GM12878 (cell line): ENCODE data around the gene UNCX. TPM values are rescaled to one million over a fixed set of nuclear protein-coding genes. Genes with fewer than 3 reads are reported as not detected.

ENCODE experiments used
- ATAC-seq: fragments of 200-7000 bp; cut with Tn5 transposase; 3 replicates; pipeline ENCODE4 v1.9.1; 2020; ENCODE audit warnings: mild to moderate bottlenecking, moderate library complexity
- BruUV-seq: library from RNA; stranded (reverse); fragments of 400-500 nt; replicated peaks from 2 replicates; lab custom pipeline; 2021; lab: Mats Ljungman, UMichigan
- CTCF ChIA-PET: fragments of 300-600 bp; sonication (Branson Sonifier 250); formaldehyde crosslinking; extraction: SDS; loops from one replicate; lab custom pipeline; 2021; ENCODE audit warnings: inconsistent platforms; lab: Yijun Ruan, JAX
- POLR2A ChIA-PET: fragments of 350-600 bp; formaldehyde crosslinking; extraction: SDS; loops from one replicate; lab custom pipeline; 2021; ENCODE audit warnings: inconsistent platforms; lab: Charles Lee
- RAD21 ChIA-PET: fragments of 300-600 bp; sonication (Branson Sonifier 250); formaldehyde crosslinking; loops from one replicate; lab custom pipeline; 2023; ENCODE audit warnings: antibody characterized with exemption; ENCODE audit not compliant: unreplicated experiment; lab: Charles Lee
- SMC1A ChIA-PET: fragments of 300-600 bp; sonication (Branson Sonifier 250); formaldehyde crosslinking; loops from one replicate; lab custom pipeline; 2023; ENCODE audit not compliant: unreplicated experiment, uncharacterized antibody; lab: Charles Lee
- DNase-seq: peaks from one replicate; pipeline ENCODE4 v3.0.0-alpha.2; 2011; ENCODE audit warnings: low read depth, low spot score
- FAIRE-seq: peaks from 3 replicates; lab custom pipeline; 2011; peaks lifted over from hg19 to GRCh38; lab: Jason Lieb, UNC
- H2AFZ ChIP-seq: 2 replicates; pipeline ENCODE4 v1.6.0; 2011; ENCODE audit warnings: low read depth, low read length, control low read depth; ENCODE audit not compliant: control insufficient read depth
- H3K27ac ChIP-seq: 2 replicates; pipeline ENCODE4 v1.5.1; 2011; ENCODE audit warnings: control low read depth; ENCODE audit not compliant: control insufficient read depth, insufficient read depth
- H3K27me3 ChIP-seq, 2 experiments: replicated peaks in 1 of 2; 2 replicates each; pipeline versions ENCODE4 v1.6.0 to v1.6.1; 2011; ENCODE audit warnings: low read length in 1 of 2; ENCODE audit not compliant: control insufficient read depth in 2 of 2, insufficient read depth in 2 of 2
- H3K36me3 ChIP-seq, 2 experiments: 2 replicates each; pipeline ENCODE4 v1.5.1; 2011; ENCODE audit warnings: low read length in 1 of 2; ENCODE audit not compliant: control insufficient read depth in 2 of 2, insufficient read depth in 2 of 2
- H3K4me1 ChIP-seq: 2 replicates; pipeline ENCODE4 v1.6.1; 2011; ENCODE audit warnings: mild to moderate bottlenecking, low read length, moderate library complexity, mixed read lengths; ENCODE audit not compliant: control insufficient read depth, insufficient read depth
- H3K4me2 ChIP-seq: 2 replicates; pipeline ENCODE4 v1.6.0; 2011; ENCODE audit warnings: control low read depth; ENCODE audit not compliant: control insufficient read depth, insufficient read depth
- H3K4me3 ChIP-seq: fragments of 200-600 bp; sonication (generic); 2 replicates; pipeline ENCODE4 v1.5.1; 2016
- H3K79me2 ChIP-seq: 2 replicates; pipeline ENCODE4 v1.6.0; 2011; ENCODE audit warnings: low read length; ENCODE audit not compliant: control insufficient read depth, insufficient read depth
- H3K9ac ChIP-seq: 2 replicates; pipeline ENCODE4 v1.8.0; 2011; ENCODE audit warnings: low read length, control low read depth, mixed read lengths; ENCODE audit not compliant: control insufficient read depth, insufficient read depth
- H3K9me3 ChIP-seq: replicated peaks from 3 replicates; pipeline ENCODE4 v1.5.1; 2011; ENCODE audit warnings: mild to moderate bottlenecking, low read length; ENCODE audit not compliant: control insufficient read depth, insufficient read depth
- H4K20me1 ChIP-seq: 2 replicates; pipeline ENCODE4 v1.6.0; 2011; ENCODE audit not compliant: control insufficient read depth, insufficient read depth
- ATF3 ChIP-seq: IDR thresholded peaks from 2 replicates; pipeline ENCODE4 v1.6.1; 2011; ENCODE audit warnings: low read depth, mild to moderate bottlenecking, low read length, moderate library complexity, borderline replicate concordance; ENCODE audit errors: extremely low read depth
- BCLAF1 ChIP-seq: fragments of 450-650 bp; IDR thresholded peaks from 2 replicates; pipeline ENCODE4 v1.6.1; 2017; ENCODE audit warnings: antibody characterized with exemption, mild to moderate bottlenecking, moderate library complexity
- CREM ChIP-seq: IDR thresholded peaks from 2 replicates; pipeline ENCODE4 v1.6.1; 2014; ENCODE audit warnings: antibody characterized with exemption, low read depth
- EGR1 ChIP-seq, 2 experiments: IDR thresholded peaks; 1 replicate in 1 of 2; 2 replicates in 1 of 2; pipeline ENCODE4 v1.6.1; 2011 to 2012; ENCODE audit warnings: low read depth in 2 of 2, low read length in 2 of 2, borderline replicate concordance in 1 of 2, mild to moderate bottlenecking in 1 of 2, moderate library complexity in 1 of 2
- FOS ChIP-seq: IDR thresholded peaks from 3 replicates; pipeline ENCODE4 v1.6.1; 2011; ENCODE audit warnings: borderline replicate concordance; ENCODE audit not compliant: insufficient read length; ENCODE audit errors: extremely low read depth
- HSF1 ChIP-seq: fragments of 150-350 bp; IDR thresholded peaks from 2 replicates; pipeline ENCODE4 v1.6.1; 2014; ENCODE audit warnings: mild to moderate bottlenecking, low read depth, low read length
- IKZF2 ChIP-seq, 2 experiments: fragments of 450-650 bp; IDR thresholded peaks; 2 replicates each; pipeline ENCODE4 v1.6.1; 2017; ENCODE audit warnings: mild to moderate bottlenecking in 2 of 2, moderate library complexity in 2 of 2
- IRF4 ChIP-seq: IDR thresholded peaks from 2 replicates; pipeline ENCODE4 v1.6.1; 2011; ENCODE audit warnings: low read depth, low read length
- MYB ChIP-seq: fragments of 150-350 bp; IDR thresholded peaks from 2 replicates; pipeline ENCODE4 v1.6.1; 2014; ENCODE audit warnings: mild to moderate bottlenecking, low read depth, low read length, borderline replicate concordance
- PAX5 ChIP-seq: IDR thresholded peaks from 2 replicates; pipeline ENCODE4 v1.6.1; 2011; ENCODE audit warnings: low read depth, low read length, borderline replicate concordance
- POU2F2 ChIP-seq: IDR thresholded peaks from 3 replicates; pipeline ENCODE4 v1.6.1; 2011; ENCODE audit warnings: low read depth, mild to moderate bottlenecking, low read length, borderline replicate concordance
- RELA ChIP-seq: fragments of 450-650 bp; IDR thresholded peaks from 2 replicates; pipeline ENCODE4 v1.8.0; 2014; ENCODE audit warnings: borderline replicate concordance; ENCODE audit not compliant: partially characterized antibody
- ZBTB4 ChIP-seq: fragments of 450-650 bp; formaldehyde crosslinking; IDR thresholded peaks from 2 replicates; pipeline ENCODE4 v1.4.0; 2022; ENCODE audit warnings: mild to moderate bottlenecking, moderate library complexity
- ZNF24 ChIP-seq: fragments of 450-650 bp; IDR thresholded peaks from 2 replicates; pipeline ENCODE4 v1.6.1; 2017; ENCODE audit warnings: antibody characterized with exemption, mild to moderate bottlenecking
- ZSCAN29 ChIP-seq: fragments of 450-650 bp; IDR thresholded peaks from 2 replicates; pipeline ENCODE4 v1.6.1; 2017; ENCODE audit warnings: mild to moderate bottlenecking, moderate library complexity
- ZZZ3 ChIP-seq: IDR thresholded peaks from 2 replicates; pipeline ENCODE4 v1.6.1; 2011; ENCODE audit warnings: low read depth; ENCODE audit not compliant: control insufficient read depth, insufficient read length
- WGBS: methylation state at CpG from one replicate; pipeline ENCODE4 v1.1.6; 2016; ENCODE audit warnings: low lambda C conversion rate; ENCODE audit not compliant: insufficient replicate concordance, insufficient coverage; ENCODE audit errors: missing lambda C conversion rate; 5-methylcytosine and 5-hydroxymethylcytosine counted together
- in situ Hi-C: fragments of 300-500 bp; cut with MboI; formaldehyde crosslinking; loops from 9 replicates; pipeline ENCODE4 v1.14.3; 2018; ENCODE audit warnings: mixed read lengths
- intact Hi-C: fragments of 100-400 bp; cut with micrococcal nuclease; formaldehyde crosslinking; loops from one replicate; pipeline ENCODE4 v1.14.2; 2022; ENCODE audit not compliant: unreplicated experiment
- polyA plus RNA-seq, 11 experiments: library from polyadenylated mRNA; depleted of rRNA in 4 of 11; unstranded in 6 of 11; stranded (reverse) in 5 of 11; fragments of >200 nt; fragmentation: Nextera tagmentation in 4 of 11; fragmentation: Illumina TruSeq in 1 of 11; extraction: Ambion mirVana in 4 of 11; extraction: Trizol in 1 of 11; gene quantifications; 1 replicate in 1 of 11; 2 replicates in 10 of 11; pipeline versions ENCODE4 v1.2.1 to v1.2.3, GENCODE V29; 2011 to 2016; ENCODE audit warnings: inconsistent platforms in 2 of 11, missing spikeins in 2 of 11, low read depth in 1 of 11
- total RNA-seq, 4 experiments: library from RNA; depleted of rRNA in 3 of 4; stranded (reverse); fragments of >200 nt in 3 of 4; fragmentation: Illumina TruSeq in 1 of 4; extraction: Trizol in 1 of 4; gene quantifications; 2 replicates each; pipeline versions ENCODE4 v1.2.1 to v1.2.3, GENCODE V29; 2013 to 2021

The UNCX gene
- total and polyA plus RNA-seq, 10 of the 15 experiments (the other 5 are each of a cell fraction or from before 2014, with no cell fraction given): not detected

- 27% methylated on average over 25 of the region's 25 CpGs for WGBS
- ChIA-PET POLR2A (no interaction called here), SMC1A (no interaction called here), RAD21 (no interaction called here), CTCF (no interaction called here)
- in situ Hi-C loops (no loop called here), intact Hi-C loops (no loop called here)
- no peaks in the 10 kb centered on the region for H3K79me2 ChIP-seq
- BruUV-seq: no TSS peak
- no peaks in the 10 kb centered on the region for H3K4me1 ChIP-seq
- H3K4me3 ChIP-seq: no peak overlapping the region
- no peak for ATAC-seq
- no peak overlapping the region for H3K27ac ChIP-seq
- no peak for DNase-seq
- FAIRE-seq: no peak
- no peak overlapping the region for H2AFZ ChIP-seq
- H3K9ac ChIP-seq: no peak overlapping the region
- no peaks in the 10 kb centered on the region for H4K20me1 ChIP-seq
- H3K27me3 ChIP-seq: no peaks in the 10 kb centered on the region; a peak in 2 of 4 replicates
- H3K4me2 ChIP-seq: no peak overlapping the region
- no peaks in the 10 kb centered on the region for H3K9me3 ChIP-seq
- H3K36me3 ChIP-seq: no peaks in the 10 kb centered on the region
- TF ChIP-seq FOS (no peak), ZZZ3 (no peak), POU2F2 (no peak), ATF3 (no peak), BCLAF1 (no peak), ZSCAN29 (no peak), PAX5 (no peak), IRF4 (no peak), ZNF24 (no peak), MYB (no peak), ZBTB4 (CRISPR knock-in tag) (no peak), HSF1 (no peak), CREM (no peak), RELA (no peak), IKZF2 (IDR thresholded peaks at IDR 0.05) (no peak), EGR1 (IDR thresholded peaks at IDR 0.05; ENCODE audit: borderline replicate concordance in 1 of 2, low read depth in 2 of 2, low read length in 2 of 2) (no peak)
Measured at GRCh38 chr7:1251796-1252539, 19.3 kb downstream of the UNCX start.
